ENCODE measurements around the gene CDH5. TPM values are rescaled to one million over a fixed set of nuclear protein-coding genes. Genes with fewer than 3 reads are reported as not detected.

Gene CDH5
- total RNA-seq, 6 experiments from 2014 or later, result 9.0 to 25.7 (median 15.4) TPM

DNA sequence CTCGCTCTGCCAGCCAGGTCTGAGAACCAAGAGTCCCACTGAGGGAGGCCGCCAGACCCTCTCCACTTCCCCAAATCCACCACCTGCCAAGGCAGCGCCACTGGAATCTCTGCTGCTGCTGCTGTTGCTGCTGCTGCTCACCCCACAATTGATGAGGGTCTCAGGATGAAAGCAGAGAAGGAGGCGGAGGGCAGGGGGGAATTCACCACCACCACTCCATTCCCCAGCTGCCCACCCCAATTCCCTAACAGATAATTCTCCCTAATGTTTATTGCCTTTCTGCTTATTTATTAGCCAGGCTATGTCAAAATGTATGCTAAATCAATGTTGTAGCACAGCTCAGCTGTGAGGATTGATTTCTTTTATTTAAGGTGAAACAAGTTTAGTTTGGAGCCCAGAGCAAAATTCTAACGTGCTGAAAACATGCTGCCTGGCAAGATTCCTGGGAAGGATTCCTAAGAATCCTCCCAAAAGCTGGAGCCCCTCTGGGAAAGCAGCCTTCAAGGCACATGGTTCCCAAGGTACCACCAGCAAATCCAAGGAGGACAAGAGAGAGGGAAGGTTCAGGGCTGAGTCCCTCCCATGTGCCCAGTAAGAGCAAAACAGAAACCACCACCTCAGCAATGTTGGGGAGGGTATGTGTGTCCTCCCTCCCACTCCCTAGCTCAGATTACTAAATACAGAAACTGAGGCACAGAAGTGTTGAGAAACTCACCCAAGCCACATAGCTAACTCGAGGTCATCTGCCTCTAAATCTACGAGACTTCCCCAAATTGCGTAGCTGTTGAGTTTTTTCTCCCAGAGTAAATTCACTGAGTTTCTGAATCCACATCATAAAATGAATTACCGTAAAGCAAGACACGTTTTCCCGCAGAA lies 12.2 kb upstream of the CDH5 start:
- TF ChIP-seq, protein P1, sequence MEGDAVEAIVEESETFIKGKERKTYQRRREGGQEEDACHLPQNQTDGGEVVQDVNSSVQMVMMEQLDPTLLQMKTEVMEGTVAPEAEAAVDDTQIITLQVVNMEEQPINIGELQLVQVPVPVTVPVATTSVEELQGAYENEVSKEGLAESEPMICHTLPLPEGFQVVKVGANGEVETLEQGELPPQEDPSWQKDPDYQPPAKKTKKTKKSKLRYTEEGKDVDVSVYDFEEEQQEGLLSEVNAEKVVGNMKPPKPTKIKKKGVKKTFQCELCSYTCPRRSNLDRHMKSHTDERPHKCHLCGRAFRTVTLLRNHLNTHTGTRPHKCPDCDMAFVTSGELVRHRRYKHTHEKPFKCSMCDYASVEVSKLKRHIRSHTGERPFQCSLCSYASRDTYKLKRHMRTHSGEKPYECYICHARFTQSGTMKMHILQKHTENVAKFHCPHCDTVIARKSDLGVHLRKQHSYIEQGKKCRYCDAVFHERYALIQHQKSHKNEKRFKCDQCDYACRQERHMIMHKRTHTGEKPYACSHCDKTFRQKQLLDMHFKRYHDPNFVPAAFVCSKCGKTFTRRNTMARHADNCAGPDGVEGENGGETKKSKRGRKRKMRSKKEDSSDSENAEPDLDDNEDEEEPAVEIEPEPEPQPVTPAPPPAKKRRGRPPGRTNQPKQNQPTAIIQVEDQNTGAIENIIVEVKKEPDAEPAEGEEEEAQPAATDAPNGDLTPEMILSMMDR (IDR thresholded peaks at IDR 0.05), result no peak
- Histone ChIP-seq H3K9me3 (no peaks in the 10 kb centered on the region), H3K4me3 (no peak overlapping the region), H3K27me3 (no peaks in the 10 kb centered on the region), H3K27ac (no peak overlapping the region), H3K36me3 (no peaks in the 10 kb centered on the region), H3K4me1 (no peaks in the 10 kb centered on the region)
- no peak for DNase-seq
- intact Hi-C loops (cut with DNase I), result no loop called here
- peak; percentile 25 to 58 (median 39) for ATAC-seq
- 33% methylated on average over 8 of the region's 11 CpGs for WGBS (ENCODE audit: insufficient coverage, low coverage, low lambda C conversion rate, missing lambda C conversion rate)

DNA sequence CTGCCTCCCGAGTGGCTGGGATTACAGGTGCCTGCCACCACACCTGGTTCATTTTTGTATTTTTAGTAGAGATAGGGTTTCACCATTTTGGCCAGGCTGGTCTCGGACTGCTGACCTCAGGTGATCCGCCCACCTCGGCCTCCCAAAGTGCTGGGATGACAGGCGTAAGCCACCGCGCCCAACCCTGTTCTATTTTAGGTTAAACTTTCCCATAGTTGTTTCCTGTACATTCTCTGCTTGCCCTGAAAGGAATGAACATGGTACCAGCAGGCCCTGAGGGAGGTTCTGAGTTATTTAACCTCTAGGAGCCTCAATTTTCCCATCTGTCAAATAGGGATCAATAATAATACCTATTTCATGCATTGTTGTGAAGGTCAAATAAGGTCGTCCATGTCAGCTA lies 11.0 kb upstream of the CDH5 start:
- intact Hi-C loops (cut with DNase I), result no loop called here

DNA sequence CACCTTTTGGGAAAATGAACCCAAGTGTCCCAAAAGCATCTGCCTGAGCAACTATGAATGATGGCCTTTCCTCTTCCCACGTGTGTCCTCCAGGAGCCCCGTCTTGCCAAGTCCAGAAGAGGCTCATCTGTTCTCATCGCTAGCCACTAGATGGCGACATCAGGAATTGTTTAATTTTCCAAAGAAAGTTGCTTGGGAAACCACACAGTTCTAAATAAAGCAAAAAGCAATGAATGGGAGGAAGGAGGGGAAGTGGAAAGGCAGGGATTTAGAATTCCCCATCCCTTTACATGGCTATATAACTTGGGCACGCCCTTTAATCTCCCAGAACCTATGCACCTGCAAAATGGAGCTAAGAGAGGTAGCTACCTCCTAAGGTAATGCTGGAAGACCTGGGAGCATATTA lies 9.0 kb upstream of the CDH5 start:
- Histone ChIP-seq H3K27me3 (no peaks in the 10 kb centered on the region), H3K4me3 (no peak overlapping the region), H3K4me1 (no peaks in the 10 kb centered on the region), H3K36me3 (no peaks in the 10 kb centered on the region), H3K27ac (no peak overlapping the region), H3K9me3 (no peaks in the 10 kb centered on the region)
- DNase-seq (no peak), ATAC-seq (peak; percentile 52 to 70 (median 64))
- WGBS (ENCODE audit: insufficient coverage, low coverage, low lambda C conversion rate, missing lambda C conversion rate), result 0% methylated on average over 5 of the region's 5 CpGs
- intact Hi-C loops (cut with DNase I), result no loop called here
- TF ChIP-seq, protein P1 (IDR thresholded peaks at IDR 0.05), result peak; percentile 48 to 81 (median 76)
- TF ChIP-seq POLR2A (IDR thresholded peaks at IDR 0.05), result no peak

More for the DNA sequence above, 11.0 kb upstream of the CDH5 start:
- Histone ChIP-seq H3K36me3 (no peaks in the 10 kb centered on the region), H3K27me3 (no peaks in the 10 kb centered on the region), H3K4me3 (no peak overlapping the region), H3K27ac (no peak overlapping the region), H3K9me3 (no peaks in the 10 kb centered on the region), H3K4me1 (no peaks in the 10 kb centered on the region)
- 41% methylated on average over 8 of the region's 8 CpGs for WGBS (ENCODE audit: insufficient coverage, low coverage, low lambda C conversion rate, missing lambda C conversion rate)
- no peak for DNase-seq
- TF ChIP-seq POLR2A (IDR thresholded peaks at IDR 0.05), result no peak
- TF ChIP-seq, protein P1 (IDR thresholded peaks at IDR 0.05), result no peak
- no peak for ATAC-seq

DNA sequence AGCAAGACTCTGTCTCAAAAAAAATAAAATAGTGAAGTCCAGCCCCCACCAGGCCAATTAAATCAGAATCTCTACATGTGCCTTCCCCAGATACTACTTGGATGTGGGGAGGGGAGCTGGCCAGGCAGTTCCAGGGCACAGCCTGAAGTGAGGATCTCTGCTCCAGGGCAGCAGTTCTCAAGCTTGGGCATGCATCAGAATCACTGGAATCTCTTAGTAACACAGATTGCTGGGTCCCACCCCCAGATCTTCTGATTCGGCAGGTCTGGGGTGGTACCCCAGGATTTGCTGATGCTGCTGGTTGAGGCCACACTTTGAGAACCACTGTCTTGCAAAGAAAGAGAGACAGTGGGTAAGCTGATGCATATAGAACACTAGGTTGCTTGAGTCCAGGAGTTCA lies 8.3 kb upstream of the CDH5 start:
- WGBS (ENCODE audit: insufficient coverage, low coverage, low lambda C conversion rate, missing lambda C conversion rate), result no CpG with 5 or more reads among the region's 1 CpG
- Histone ChIP-seq H3K4me3 (no peak overlapping the region), H3K4me1 (no peaks in the 10 kb centered on the region), H3K27me3 (no peaks in the 10 kb centered on the region), H3K9me3 (no peaks in the 10 kb centered on the region), H3K27ac (no peak overlapping the region), H3K36me3 (no peaks in the 10 kb centered on the region)
- TF ChIP-seq POLR2A (IDR thresholded peaks at IDR 0.05), result no peak
- no peak for DNase-seq
- no peak for ATAC-seq
- intact Hi-C loops (cut with DNase I), result no loop called here

DNA sequence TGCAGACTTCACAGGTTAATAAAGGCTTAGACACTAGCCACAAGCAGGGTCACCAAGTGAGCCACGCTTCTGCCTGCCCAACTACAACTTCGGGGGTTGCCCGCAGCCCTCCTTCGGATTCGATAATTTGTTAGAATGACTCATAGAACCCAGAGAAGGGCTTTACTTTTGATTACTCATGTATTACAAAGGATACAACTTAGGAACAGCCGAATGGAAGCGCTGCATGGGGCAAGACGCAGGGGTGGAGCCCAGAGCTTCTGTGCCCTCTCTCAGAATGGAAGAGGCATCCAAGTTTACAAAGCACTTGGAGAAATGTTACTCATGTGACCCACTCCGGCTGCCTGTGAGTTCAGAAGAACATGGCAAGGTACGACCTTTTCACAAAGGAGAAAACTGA lies 7.5 kb upstream of the CDH5 start:
- intact Hi-C loops (cut with DNase I), result no loop called here
- WGBS (ENCODE audit: insufficient coverage, low coverage, low lambda C conversion rate, missing lambda C conversion rate), result 63% methylated on average over 8 of the region's 10 CpGs
- no peak for TF ChIP-seq POLR2A (IDR thresholded peaks at IDR 0.05)
- TF ChIP-seq, protein P1 (IDR thresholded peaks at IDR 0.05), result no peak
- Histone ChIP-seq H3K27me3 (no peaks in the 10 kb centered on the region), H3K9me3 (no peaks in the 10 kb centered on the region), H3K27ac (no peak overlapping the region), H3K4me3 (no peak overlapping the region), H3K4me1 (no peaks in the 10 kb centered on the region), H3K36me3 (no peaks in the 10 kb centered on the region)
- DNase-seq (no peak), ATAC-seq (no peak)
